Lung (tissue), 12 donors: ENCODE data around the gene POLE4. TPM values are rescaled to one million over a fixed set of nuclear protein-coding genes. Genes with fewer than 3 reads are reported as not detected.

Experiments
- ATAC-seq: fragments of 200-7000 bp; cut with Tn5 transposase; one replicate; pipeline ENCODE4 v1.9.1; 2020; ENCODE audit warnings: moderate number of reproducible peaks; ENCODE audit not compliant: insufficient read depth, low FRiP score
- DNase-seq, 3 donors: peaks; one replicate each; pipeline ENCODE4 v3.0.0-alpha.2; 2013 to 2017
- H3K27ac ChIP-seq, 2 donors: one replicate each; pipeline ENCODE4 v1.5.1; 2013; ENCODE audit warnings: mild to moderate bottlenecking in 2 of 2, moderate library complexity in 2 of 2, control low read depth in 1 of 2, inconsistent platforms in 1 of 2, low read depth in 1 of 2, low read length in 1 of 2
- H3K27me3 ChIP-seq, 3 donors: one replicate each; pipeline ENCODE4 v1.5.1; 2013; ENCODE audit warnings: low read length in 2 of 3; ENCODE audit not compliant: control insufficient read depth in 3 of 3, insufficient read depth in 3 of 3
- H3K36me3 ChIP-seq, 4 donors: one replicate each; pipeline ENCODE4 v1.5.1; 2013; ENCODE audit warnings: low read length in 4 of 4, mild to moderate bottlenecking in 1 of 4, moderate library complexity in 1 of 4; ENCODE audit not compliant: control insufficient read depth in 4 of 4, insufficient read depth in 4 of 4
- H3K4me1 ChIP-seq, 5 donors: one replicate each; pipeline ENCODE4 v1.5.1; 2013; ENCODE audit warnings: low read length in 5 of 5, mild to moderate bottlenecking in 2 of 5, moderate library complexity in 1 of 5; ENCODE audit not compliant: control insufficient read depth in 5 of 5, insufficient read depth in 5 of 5
- H3K4me3 ChIP-seq: one replicate; pipeline ENCODE4 v1.5.1; 2013; ENCODE audit warnings: mild to moderate bottlenecking, control low read depth, moderate library complexity
- H3K9ac ChIP-seq, 2 donors: one replicate each; pipeline ENCODE4 v1.5.1; 2013; ENCODE audit warnings: low read length in 2 of 2, control low read depth in 1 of 2; ENCODE audit not compliant: insufficient read depth in 1 of 2
- H3K9me3 ChIP-seq, 4 donors: one replicate each; pipeline ENCODE4 v1.5.1; 2013; ENCODE audit warnings: low read length in 3 of 4, mild to moderate bottlenecking in 1 of 4, moderate library complexity in 1 of 4; ENCODE audit not compliant: control insufficient read depth in 4 of 4, insufficient read depth in 3 of 4
- WGBS, 2 donors: extraction: QIAGEN DNeasy Blood & Tissue Kit; methylation state at CpG; one replicate each; pipeline ENCODE4 v1.1.7; 2013; 5-methylcytosine and 5-hydroxymethylcytosine counted together
- polyA plus RNA-seq, 2 donors: library from polyadenylated mRNA; stranded (reverse); fragments of 200-250 nt; gene quantifications; one replicate each; pipeline ENCODE4 v1.2.1, GENCODE V29; 2013
- total RNA-seq, 2 donors: library from RNA; depleted of rRNA in 1 of 2; stranded (reverse); fragments of >200 nt in 1 of 2; gene quantifications; one replicate each; pipeline ENCODE4 v1.2.1, GENCODE V29; 2014 to 2021
- TF ChIP-seq, protein P1 (sequence below): IDR thresholded peaks from 2 replicates; pipeline ENCODE4 v1.5.1; 2012; ENCODE audit warnings: mild to moderate bottlenecking; ENCODE audit errors: control extremely low read depth, extremely low read depth
- donor health status: control.
- donor health status: control.
- donor health status: Bipolar disorder and iron deficiency.
- donor health status: healthy.
- donor health status: DM: yes; HTN: yes; CAD: no.

The POLE4 gene
- total and polyA plus RNA-seq, 4 donors = 18.7 to 87.9 (median 57.6) TPM

- WGBS, 2 donors = 37 to 59% methylated on average over 5 of the region's 5 CpGs
Observed at GRCh38 chr2:74922592-74923227, 35.7 kb upstream of the POLE4 start.

DNA sequence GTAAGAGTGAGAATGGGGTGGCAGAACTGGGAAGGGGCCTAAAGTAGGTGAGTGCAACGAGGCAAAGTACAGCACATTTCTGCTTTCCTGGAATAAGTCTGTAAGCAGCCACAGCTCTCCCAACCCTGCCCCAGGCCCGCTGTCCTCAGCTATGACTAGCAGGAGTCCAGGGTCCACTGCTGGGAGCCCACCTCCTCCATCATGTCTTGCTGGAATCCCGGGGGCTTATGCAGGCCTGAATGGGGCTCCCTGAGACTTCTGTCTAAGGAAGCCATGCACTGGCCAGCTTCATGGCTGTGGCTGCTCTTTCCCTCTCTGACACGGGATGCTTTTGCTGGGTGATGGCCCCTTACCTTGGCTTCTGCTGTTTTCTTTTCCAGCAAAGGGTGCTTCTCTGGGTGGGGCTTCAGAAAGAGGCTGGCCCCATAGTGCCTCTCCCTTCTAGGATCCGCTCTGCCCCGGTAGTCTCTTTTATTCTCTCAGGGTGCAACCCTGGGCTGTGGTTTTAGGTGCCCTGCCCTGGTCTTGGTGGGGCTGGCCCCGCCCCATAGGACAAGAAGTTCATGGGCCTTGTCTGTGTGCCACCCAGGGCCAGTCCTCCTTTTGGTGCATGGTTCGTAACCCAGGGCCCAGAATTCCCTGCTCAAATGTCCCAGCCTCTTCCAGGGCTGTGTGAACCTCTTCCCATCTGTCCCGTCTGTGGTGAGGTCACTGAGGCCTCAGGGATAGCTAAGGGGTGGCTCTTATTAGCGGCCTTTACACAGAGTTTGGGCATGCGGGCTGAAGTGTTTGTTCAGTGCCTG, 33.8 kb upstream of the POLE4 start:
- no peak for ATAC-seq
- H3K9me3 ChIP-seq = peaks cover 0 to 5% (median 0%) of the 10 kb centered on the region in 4 donors
- 81 to 85% methylated on average over 11 of the region's 11 CpGs for WGBS, 2 donors
- H3K27ac ChIP-seq = no peak overlapping the region
- H3K36me3 ChIP-seq = no peaks in the 10 kb centered on the region
- no peaks in the 10 kb centered on the region for H3K27me3 ChIP-seq
- no peak for DNase-seq
- TF ChIP-seq, protein P1, sequence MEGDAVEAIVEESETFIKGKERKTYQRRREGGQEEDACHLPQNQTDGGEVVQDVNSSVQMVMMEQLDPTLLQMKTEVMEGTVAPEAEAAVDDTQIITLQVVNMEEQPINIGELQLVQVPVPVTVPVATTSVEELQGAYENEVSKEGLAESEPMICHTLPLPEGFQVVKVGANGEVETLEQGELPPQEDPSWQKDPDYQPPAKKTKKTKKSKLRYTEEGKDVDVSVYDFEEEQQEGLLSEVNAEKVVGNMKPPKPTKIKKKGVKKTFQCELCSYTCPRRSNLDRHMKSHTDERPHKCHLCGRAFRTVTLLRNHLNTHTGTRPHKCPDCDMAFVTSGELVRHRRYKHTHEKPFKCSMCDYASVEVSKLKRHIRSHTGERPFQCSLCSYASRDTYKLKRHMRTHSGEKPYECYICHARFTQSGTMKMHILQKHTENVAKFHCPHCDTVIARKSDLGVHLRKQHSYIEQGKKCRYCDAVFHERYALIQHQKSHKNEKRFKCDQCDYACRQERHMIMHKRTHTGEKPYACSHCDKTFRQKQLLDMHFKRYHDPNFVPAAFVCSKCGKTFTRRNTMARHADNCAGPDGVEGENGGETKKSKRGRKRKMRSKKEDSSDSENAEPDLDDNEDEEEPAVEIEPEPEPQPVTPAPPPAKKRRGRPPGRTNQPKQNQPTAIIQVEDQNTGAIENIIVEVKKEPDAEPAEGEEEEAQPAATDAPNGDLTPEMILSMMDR = no peak
- no peak overlapping the region for H3K9ac ChIP-seq
- no peak overlapping the region for H3K4me3 ChIP-seq
- H3K4me1 ChIP-seq = peaks cover 0 to 7% (median 0%) of the 10 kb centered on the region in 5 donors

More at GRCh38 chr2:74922592-74923227, 35.7 kb upstream of the POLE4 start:
- no peak overlapping the region for H3K27ac ChIP-seq
- no peak overlapping the region for H3K4me3 ChIP-seq
- DNase-seq (no peak), ATAC-seq (no peak)
- peaks cover 0 to 5% (median 0%) of the 10 kb centered on the region in 4 donors for H3K9me3 ChIP-seq
- H3K27me3 ChIP-seq = peaks cover 0 to 2% (median 0%) of the 10 kb centered on the region in 3 donors
- no peaks in the 10 kb centered on the region for H3K36me3 ChIP-seq
- H3K4me1 ChIP-seq = peaks cover 0 to 7% (median 0%) of the 10 kb centered on the region in 5 donors
- H3K9ac ChIP-seq = no peak overlapping the region
- TF ChIP-seq, protein P1 = no peak

DNA sequence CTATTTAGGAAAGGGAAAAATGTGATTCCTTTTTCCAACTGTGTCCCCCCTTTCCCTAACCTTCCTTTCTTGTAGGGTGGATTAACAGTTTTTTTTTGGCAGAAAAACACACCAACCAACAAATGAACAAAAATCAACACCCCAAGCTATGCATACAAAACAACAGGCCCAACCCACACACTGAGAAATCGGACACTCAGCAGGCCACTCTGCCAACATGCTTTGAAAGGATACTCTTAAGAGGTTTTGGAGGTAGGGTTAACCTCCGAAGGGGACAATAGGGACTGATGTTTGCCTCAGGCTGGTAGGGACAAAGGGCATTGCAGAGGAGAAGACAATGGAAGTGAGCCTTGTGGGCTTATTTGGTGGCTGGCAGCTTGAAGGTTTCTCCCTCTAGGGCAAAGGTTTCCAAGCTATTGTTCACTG, 33.1 kb upstream of the POLE4 start:
- H3K27me3 ChIP-seq = no peaks in the 10 kb centered on the region
- peaks cover 0 to 2% (median 0%) of the 10 kb centered on the region in 4 donors for H3K9me3 ChIP-seq
- no peak overlapping the region for H3K4me3 ChIP-seq
- ATAC-seq (no peak), DNase-seq (no peak)
- 75 to 87% methylated on average over 2 of the region's 2 CpGs for WGBS, 2 donors
- no peak overlapping the region for H3K27ac ChIP-seq
- no peaks in the 10 kb centered on the region for H3K36me3 ChIP-seq
- no peak overlapping the region for H3K9ac ChIP-seq
- H3K4me1 ChIP-seq = peaks cover 0 to 4% (median 0%) of the 10 kb centered on the region in 5 donors
- TF ChIP-seq, protein P1 = no peak
